Nephron (organoid): ENCODE data around the gene SREK1.

Source experiments
- H3K27ac Mint-ChIP-seq, 3 experiments: 2 replicates each; pipeline ENCODE4 v1.8.0; 2020; ENCODE audit warnings: mixed read lengths in 3 of 3, mild to moderate bottlenecking in 2 of 3, moderate library complexity in 1 of 3
- H3K27me3 Mint-ChIP-seq: 2 replicates; pipeline ENCODE4 v1.8.0; 2021; ENCODE audit warnings: low read depth, mild to moderate bottlenecking, moderate library complexity, mixed read lengths
- H3K36me3 Mint-ChIP-seq: 2 replicates; pipeline ENCODE4 v1.8.0; 2020; ENCODE audit warnings: low read depth, mixed read lengths
- H3K4me1 Mint-ChIP-seq: 2 replicates; pipeline ENCODE4 v1.8.0; 2020; ENCODE audit warnings: mixed read lengths
- H3K4me3 Mint-ChIP-seq, 3 experiments: 2 replicates each; pipeline ENCODE4 v1.8.0; 2020; ENCODE audit warnings: mild to moderate bottlenecking in 3 of 3, mixed read lengths in 3 of 3, moderate library complexity in 2 of 3
- H3K9me3 Mint-ChIP-seq: 2 replicates; pipeline ENCODE4 v1.8.0; 2020; ENCODE audit warnings: mixed read lengths
- TF ChIP-seq, protein P1 (sequence below), 3 experiments: fragments of 200-600 bp; sonication (generic); IDR thresholded peaks; one replicate each; pipeline ENCODE4 v1.5.0; 2021; ENCODE audit warnings: antibody characterized with exemption in 3 of 3; ENCODE audit not compliant: unreplicated experiment in 3 of 3

The SREK1 gene

DNA sequence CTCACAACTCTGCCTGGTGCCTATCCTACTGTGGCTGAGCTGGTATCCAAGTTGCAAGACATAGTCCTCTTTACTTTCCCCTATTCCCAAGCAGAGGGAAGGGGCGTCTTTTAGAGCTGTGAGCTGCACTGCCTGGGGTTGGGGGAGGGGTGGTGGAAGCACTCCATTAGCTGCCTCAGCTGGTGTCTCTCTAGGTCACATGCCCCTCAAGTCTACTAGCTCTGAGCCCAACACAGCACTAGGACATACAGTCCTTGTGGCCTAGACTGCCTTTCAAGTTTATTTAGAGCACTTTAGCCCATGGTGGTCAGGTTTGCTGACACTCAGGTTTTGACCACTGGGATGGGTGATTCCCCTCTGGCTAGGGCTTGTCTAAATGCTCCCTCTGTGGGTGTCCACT lies 54.7 kb downstream of the SREK1 start:
- Mint-ChIP-seq H3K36me3 (no peaks in the 10 kb centered on the region), H3K27me3 (no peaks in the 10 kb centered on the region), H3K27ac (no peak overlapping the region), H3K4me3 (no peak overlapping the region), H3K4me1 (peaks cover 6% of the 10 kb centered on the region), H3K9me3 (peaks cover 15% of the 10 kb centered on the region)
- TF ChIP-seq, protein P1, sequence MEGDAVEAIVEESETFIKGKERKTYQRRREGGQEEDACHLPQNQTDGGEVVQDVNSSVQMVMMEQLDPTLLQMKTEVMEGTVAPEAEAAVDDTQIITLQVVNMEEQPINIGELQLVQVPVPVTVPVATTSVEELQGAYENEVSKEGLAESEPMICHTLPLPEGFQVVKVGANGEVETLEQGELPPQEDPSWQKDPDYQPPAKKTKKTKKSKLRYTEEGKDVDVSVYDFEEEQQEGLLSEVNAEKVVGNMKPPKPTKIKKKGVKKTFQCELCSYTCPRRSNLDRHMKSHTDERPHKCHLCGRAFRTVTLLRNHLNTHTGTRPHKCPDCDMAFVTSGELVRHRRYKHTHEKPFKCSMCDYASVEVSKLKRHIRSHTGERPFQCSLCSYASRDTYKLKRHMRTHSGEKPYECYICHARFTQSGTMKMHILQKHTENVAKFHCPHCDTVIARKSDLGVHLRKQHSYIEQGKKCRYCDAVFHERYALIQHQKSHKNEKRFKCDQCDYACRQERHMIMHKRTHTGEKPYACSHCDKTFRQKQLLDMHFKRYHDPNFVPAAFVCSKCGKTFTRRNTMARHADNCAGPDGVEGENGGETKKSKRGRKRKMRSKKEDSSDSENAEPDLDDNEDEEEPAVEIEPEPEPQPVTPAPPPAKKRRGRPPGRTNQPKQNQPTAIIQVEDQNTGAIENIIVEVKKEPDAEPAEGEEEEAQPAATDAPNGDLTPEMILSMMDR (IDR thresholded peaks at IDR 0.05; ENCODE audit: unreplicated experiment in 3 of 3), result no peak

DNA sequence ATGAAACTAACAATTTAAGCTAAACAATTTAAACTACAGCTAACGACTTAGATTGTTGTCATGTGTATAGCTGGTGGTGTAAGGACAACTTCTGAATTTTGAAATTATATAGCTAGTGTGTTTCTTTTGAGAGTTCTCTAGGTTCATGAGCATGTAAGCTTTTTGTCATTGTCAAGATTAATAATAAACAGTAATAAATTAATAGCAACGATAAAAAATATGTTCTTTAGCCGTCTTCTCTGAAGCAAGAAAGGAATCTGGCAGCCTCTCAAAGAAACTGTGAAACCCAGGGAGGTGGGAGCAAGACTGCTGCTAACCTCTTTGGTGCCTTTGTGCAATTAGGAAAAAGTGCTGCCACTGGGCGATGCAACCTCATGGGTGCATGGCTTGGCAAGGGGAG lies 59.4 kb downstream of the SREK1 start:
- Mint-ChIP-seq H3K4me3 (peak overlapping the region in 1 of 3 experiments; percentile 14), H3K9me3 (peaks cover 10% of the 10 kb centered on the region), H3K4me1 (peaks cover 26% of the 10 kb centered on the region), H3K27me3 (peaks cover 3% of the 10 kb centered on the region), H3K27ac (peak overlapping the region; percentile 68 to 85 (median 83)), H3K36me3 (no peaks in the 10 kb centered on the region)
- TF ChIP-seq, protein P1 (IDR thresholded peaks at IDR 0.05; ENCODE audit: unreplicated experiment in 3 of 3), result no peak

DNA sequence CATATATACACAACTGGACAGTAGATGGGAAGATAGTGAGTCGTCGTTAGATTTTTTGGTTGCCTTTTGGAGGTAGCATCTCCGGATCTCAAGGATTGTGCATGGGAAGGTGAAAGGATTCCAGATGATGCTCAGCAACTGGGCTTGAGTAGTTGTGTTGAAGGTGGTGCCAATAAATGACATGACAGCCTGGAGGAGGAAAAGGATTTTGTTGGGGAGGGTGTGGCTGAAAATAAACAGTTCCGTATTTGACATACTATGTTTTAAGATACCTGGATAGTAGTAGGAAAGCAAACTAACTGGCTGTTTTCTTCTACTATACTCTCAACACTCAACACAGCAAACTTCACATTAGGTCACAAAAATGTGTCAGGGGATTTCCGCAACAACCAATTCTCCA lies 62.4 kb downstream of the SREK1 start:
- Mint-ChIP-seq H3K36me3 (no peaks in the 10 kb centered on the region), H3K4me1 (peaks cover 32% of the 10 kb centered on the region), H3K27ac (peak overlapping the region in 2 of 3 experiments; percentile 28 to 65), H3K27me3 (peaks cover 3% of the 10 kb centered on the region), H3K4me3 (no peak overlapping the region), H3K9me3 (peaks cover 8% of the 10 kb centered on the region)
- TF ChIP-seq, protein P1 (IDR thresholded peaks at IDR 0.05; ENCODE audit: unreplicated experiment in 3 of 3), result no peak

DNA sequence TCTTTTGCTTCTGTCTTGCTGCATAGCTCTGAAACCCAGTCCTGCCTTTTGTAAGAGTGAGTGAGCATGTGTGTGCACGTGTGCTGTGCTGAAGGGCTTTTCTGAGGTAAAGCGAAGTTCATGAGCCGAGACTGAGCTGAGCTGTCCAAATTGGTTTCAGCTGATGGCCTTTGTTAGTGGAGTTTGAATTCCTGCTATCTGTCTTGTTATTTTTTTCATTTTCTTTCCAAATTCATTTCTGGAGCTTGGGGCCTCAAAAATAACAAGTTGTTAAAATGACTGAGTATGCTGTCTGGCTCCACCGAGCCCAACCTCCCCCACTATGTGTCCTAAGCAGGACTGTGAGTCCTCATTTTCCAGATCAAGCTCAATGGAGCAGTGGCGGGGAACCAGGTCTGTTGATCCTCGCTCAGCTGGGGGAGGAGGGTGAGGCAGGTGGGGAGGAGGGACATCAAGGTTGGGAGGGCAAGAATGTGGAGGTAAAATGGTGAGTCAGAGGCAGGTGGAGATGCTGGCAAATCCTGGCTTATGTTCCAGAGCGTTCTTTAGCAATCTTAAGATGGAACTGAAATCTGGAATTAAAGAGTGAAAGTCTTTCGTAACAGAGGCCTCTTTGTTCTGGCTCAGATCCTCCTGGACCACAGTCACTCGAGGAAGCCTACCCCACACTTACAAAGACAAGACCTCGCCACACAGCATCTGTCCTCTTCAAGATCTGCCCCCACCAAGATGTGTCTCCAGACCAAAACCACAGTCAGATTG lies 63.9 kb downstream of the SREK1 start:
- Mint-ChIP-seq H3K4me3 (peak overlapping the region in 1 of 3 experiments; percentile 37), H3K27me3 (peaks cover 3% of the 10 kb centered on the region), H3K27ac (peak overlapping the region; percentile 94 to 99 (median 95)), H3K36me3 (no peaks in the 10 kb centered on the region), H3K9me3 (no peaks in the 10 kb centered on the region), H3K4me1 (peaks cover 32% of the 10 kb centered on the region)
- TF ChIP-seq, protein P1 (IDR thresholded peaks at IDR 0.05; ENCODE audit: unreplicated experiment in 3 of 3), result no peak

DNA sequence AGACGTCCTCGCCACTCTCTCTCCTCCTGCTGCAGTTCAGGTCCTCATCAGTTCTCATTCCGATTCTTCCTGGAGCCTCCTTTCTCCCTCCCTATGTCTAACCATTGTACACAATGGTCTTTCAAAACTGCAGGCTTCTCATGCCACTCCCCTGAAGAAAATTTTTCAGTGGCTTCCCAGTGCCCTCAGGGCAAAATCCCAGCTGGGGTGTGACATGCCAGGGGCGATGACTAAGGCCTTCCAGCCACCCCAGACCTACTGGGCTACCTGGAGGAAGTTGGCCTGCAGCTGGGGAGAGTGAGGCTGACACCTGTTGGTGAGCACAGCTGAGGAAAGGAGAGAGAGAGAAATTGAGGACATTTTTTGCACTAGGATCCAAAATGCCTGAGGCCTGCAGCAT lies 65.2 kb downstream of the SREK1 start:
- TF ChIP-seq, protein P1 (IDR thresholded peaks at IDR 0.05; ENCODE audit: unreplicated experiment in 3 of 3), result no peak
- no peak overlapping the region for H3K4me3 Mint-ChIP-seq

DNA sequence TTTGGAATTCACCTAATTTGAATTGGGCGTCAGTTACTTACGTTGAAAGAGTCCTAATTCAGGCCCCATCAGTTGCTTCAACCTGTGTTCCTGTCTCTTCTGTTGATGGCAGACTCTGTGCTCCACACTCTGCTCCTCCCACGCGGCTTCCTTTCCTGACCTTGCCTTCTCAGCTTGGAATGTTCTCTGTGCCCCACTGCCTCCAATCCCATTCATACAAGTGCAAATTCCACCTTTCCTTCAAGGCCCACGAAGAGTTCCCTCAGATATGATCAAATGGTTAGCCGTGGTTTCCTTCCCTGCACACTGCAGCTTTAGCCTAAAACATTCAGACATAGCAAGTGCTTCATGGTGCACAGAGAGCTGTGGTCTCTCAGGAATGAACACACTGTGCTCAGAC lies 65.7 kb downstream of the SREK1 start:
- Mint-ChIP-seq H3K4me3 (no peak overlapping the region), H3K9me3 (no peaks in the 10 kb centered on the region), H3K4me1 (peaks cover 26% of the 10 kb centered on the region), H3K27me3 (peaks cover 3% of the 10 kb centered on the region), H3K27ac (peak overlapping the region; percentile 49 to 69 (median 62)), H3K36me3 (no peaks in the 10 kb centered on the region)
- TF ChIP-seq, protein P1 (IDR thresholded peaks at IDR 0.05; ENCODE audit: unreplicated experiment in 3 of 3), result no peak

More for the DNA sequence above, 65.2 kb downstream of the SREK1 start:
- Mint-ChIP-seq H3K36me3 (no peaks in the 10 kb centered on the region), H3K4me1 (peaks cover 26% of the 10 kb centered on the region), H3K27ac (peak overlapping the region in 2 of 3 experiments; percentile 42 to 49), H3K27me3 (peaks cover 3% of the 10 kb centered on the region), H3K9me3 (no peaks in the 10 kb centered on the region)
